GM12878 (cell line): Measurements from ENCODE around the gene IGIP.

Experiments
- EP300 ChIP-seq, 2 experiments: fragments of 150-350 bp in 1 of 2; IDR thresholded peaks; 2 replicates each; pipeline ENCODE4 v1.6.1; 2011 to 2012; ENCODE audit warnings: low read depth in 2 of 2, low read length in 2 of 2, borderline replicate concordance in 1 of 2, improper control_type of control experiment in 1 of 2, inconsistent platforms in 1 of 2; ENCODE audit not compliant: control insufficient read depth in 1 of 2
- GABPA ChIP-seq: IDR thresholded peaks from 2 replicates; pipeline ENCODE4 v1.6.1; 2014; ENCODE audit warnings: antibody characterized with exemption, low read depth, mild to moderate bottlenecking, inconsistent platforms
- NR2F1 ChIP-seq: fragments of 450-650 bp; conservative IDR thresholded peaks from 2 replicates; pipeline ENCODE4 v1.6.1; 2017; ENCODE audit warnings: mild to moderate bottlenecking
- POLR2AphosphoS5 ChIP-seq: IDR thresholded peaks from 2 replicates; pipeline ENCODE4 v1.6.1; 2011; ENCODE audit warnings: mild to moderate bottlenecking, low read length, inconsistent platforms
- RFX5 ChIP-seq: IDR thresholded peaks from 2 replicates; pipeline ENCODE4 v1.6.1; 2011; ENCODE audit warnings: low read depth, low read length, improper control_type of control experiment
- SREBF2 ChIP-seq: IDR thresholded peaks from 2 replicates; pipeline ENCODE4 v1.6.1; 2012; ENCODE audit warnings: mild to moderate bottlenecking, low read length
- TF ChIP-seq, protein P1 (sequence below), 3 experiments: IDR thresholded peaks in 2 of 3; conservative IDR thresholded peaks in 1 of 3; 2 replicates each; pipeline ENCODE4 v1.5.1; 2011; ENCODE audit warnings: low read depth in 3 of 3, low read length in 3 of 3, mild to moderate bottlenecking in 3 of 3, control low read depth in 2 of 3, moderate library complexity in 2 of 3, inconsistent platforms in 1 of 3, mixed read lengths in 1 of 3; ENCODE audit not compliant: control insufficient read depth in 2 of 3, insufficient read depth in 1 of 3; ENCODE audit errors: extremely low read depth in 1 of 3

DNA sequence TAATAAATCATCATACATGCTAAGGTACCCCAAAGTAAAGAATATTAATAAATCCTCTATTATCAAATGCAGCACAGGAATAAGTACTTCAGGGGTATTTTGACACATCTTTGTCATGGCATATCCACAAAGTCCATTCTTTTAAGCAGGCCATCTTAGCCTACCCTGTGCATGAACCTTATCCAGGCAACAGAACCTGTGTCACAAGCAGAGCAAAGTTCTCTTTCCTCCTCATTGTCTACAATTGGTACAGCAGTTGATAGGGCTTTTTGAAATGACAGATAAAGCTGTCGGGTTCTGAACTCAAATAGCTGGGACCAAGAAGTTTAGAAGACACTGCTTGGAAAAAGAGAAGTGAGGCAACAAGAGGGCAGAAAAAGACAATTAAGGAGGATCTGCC, 42.6 kb upstream of the IGIP start:
- TF ChIP-seq SREBF2 = no peak
- no peak for TF ChIP-seq EP300 (IDR thresholded peaks at IDR 0.05; ENCODE audit: borderline replicate concordance in 1 of 2, control insufficient read depth in 1 of 2, low read depth in 2 of 2, low read length in 2 of 2)
- TF ChIP-seq, protein P1, sequence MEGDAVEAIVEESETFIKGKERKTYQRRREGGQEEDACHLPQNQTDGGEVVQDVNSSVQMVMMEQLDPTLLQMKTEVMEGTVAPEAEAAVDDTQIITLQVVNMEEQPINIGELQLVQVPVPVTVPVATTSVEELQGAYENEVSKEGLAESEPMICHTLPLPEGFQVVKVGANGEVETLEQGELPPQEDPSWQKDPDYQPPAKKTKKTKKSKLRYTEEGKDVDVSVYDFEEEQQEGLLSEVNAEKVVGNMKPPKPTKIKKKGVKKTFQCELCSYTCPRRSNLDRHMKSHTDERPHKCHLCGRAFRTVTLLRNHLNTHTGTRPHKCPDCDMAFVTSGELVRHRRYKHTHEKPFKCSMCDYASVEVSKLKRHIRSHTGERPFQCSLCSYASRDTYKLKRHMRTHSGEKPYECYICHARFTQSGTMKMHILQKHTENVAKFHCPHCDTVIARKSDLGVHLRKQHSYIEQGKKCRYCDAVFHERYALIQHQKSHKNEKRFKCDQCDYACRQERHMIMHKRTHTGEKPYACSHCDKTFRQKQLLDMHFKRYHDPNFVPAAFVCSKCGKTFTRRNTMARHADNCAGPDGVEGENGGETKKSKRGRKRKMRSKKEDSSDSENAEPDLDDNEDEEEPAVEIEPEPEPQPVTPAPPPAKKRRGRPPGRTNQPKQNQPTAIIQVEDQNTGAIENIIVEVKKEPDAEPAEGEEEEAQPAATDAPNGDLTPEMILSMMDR (IDR thresholded peaks at IDR 0.05 in 2 of 3, conservative IDR thresholded peaks at IDR 0.05 in 1 of 3; ENCODE audit: control insufficient read depth in 2 of 3, extremely low read depth in 1 of 3, insufficient read depth in 1 of 3, low read depth in 3 of 3, low read length in 3 of 3) = no peak
- no peak for TF ChIP-seq RFX5
- TF ChIP-seq GABPA = no peak
- no peak for TF ChIP-seq POLR2AphosphoS5
- no peak for TF ChIP-seq NR2F1
